Panc1 (cell line): ENCODE data around the gene GLIS1.

Experiments
- CTCF ChIP-seq: fragments of 450-650 bp; IDR thresholded peaks from 2 replicates; pipeline ENCODE4 v1.5.1; 2017; ENCODE audit warnings: mild to moderate bottlenecking
- REST ChIP-seq, 2 experiments: IDR thresholded peaks; 2 replicates each; pipeline ENCODE4 v1.6.1; 2011 to 2012; ENCODE audit warnings: low read depth in 2 of 2, control low read depth in 1 of 2, low read length in 1 of 2, mild to moderate bottlenecking in 1 of 2, moderate library complexity in 1 of 2; ENCODE audit not compliant: insufficient read depth in 1 of 2

- TF ChIP-seq CTCF (no peak), REST (IDR thresholded peaks at IDR 0.05; ENCODE audit: insufficient read depth in 1 of 2, low read depth in 2 of 2, low read length in 1 of 2) (no peak)
These were observed 12.9 kb downstream of the GLIS1 start for GRCh38 chr1:53726009-53726600.
